Measurements from ENCODE around the gene TAS2R40.

TAS2R40 gene

DNA sequence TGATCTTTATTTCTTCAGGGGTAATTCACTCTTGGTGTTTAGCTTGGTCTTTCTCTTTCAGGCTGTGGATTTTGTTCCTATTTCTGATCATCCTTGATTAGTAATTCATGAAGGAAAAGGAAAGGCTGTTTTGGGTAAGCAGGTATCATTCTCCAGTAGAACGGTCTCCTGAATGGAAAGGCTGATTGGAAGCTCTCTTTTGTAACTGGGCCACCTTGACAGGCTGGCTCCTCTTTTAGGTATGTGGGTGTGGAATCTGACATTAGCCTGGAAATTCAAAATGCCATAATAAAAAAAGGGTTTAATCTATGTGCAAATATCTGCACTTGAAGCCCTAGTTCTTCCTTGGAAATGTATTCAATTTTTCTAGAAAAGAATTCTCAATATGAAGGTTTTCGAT, 19.7 kb upstream of the TAS2R40 start:
- H3K4me3 ChIP-seq (replicated peaks; ENCODE audit: insufficient read depth, low read length): no peak overlapping the region
- H3K27ac ChIP-seq (replicated peaks): no peak overlapping the region
- DNase-seq (ENCODE audit: low read depth in 1 of 2, low spot score in 1 of 2): no peak
- TF ChIP-seq, protein P1, sequence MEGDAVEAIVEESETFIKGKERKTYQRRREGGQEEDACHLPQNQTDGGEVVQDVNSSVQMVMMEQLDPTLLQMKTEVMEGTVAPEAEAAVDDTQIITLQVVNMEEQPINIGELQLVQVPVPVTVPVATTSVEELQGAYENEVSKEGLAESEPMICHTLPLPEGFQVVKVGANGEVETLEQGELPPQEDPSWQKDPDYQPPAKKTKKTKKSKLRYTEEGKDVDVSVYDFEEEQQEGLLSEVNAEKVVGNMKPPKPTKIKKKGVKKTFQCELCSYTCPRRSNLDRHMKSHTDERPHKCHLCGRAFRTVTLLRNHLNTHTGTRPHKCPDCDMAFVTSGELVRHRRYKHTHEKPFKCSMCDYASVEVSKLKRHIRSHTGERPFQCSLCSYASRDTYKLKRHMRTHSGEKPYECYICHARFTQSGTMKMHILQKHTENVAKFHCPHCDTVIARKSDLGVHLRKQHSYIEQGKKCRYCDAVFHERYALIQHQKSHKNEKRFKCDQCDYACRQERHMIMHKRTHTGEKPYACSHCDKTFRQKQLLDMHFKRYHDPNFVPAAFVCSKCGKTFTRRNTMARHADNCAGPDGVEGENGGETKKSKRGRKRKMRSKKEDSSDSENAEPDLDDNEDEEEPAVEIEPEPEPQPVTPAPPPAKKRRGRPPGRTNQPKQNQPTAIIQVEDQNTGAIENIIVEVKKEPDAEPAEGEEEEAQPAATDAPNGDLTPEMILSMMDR (IDR thresholded peaks at IDR 0.05; ENCODE audit: insufficient read depth, low read length): no peak
- TF ChIP-seq, protein P2, sequence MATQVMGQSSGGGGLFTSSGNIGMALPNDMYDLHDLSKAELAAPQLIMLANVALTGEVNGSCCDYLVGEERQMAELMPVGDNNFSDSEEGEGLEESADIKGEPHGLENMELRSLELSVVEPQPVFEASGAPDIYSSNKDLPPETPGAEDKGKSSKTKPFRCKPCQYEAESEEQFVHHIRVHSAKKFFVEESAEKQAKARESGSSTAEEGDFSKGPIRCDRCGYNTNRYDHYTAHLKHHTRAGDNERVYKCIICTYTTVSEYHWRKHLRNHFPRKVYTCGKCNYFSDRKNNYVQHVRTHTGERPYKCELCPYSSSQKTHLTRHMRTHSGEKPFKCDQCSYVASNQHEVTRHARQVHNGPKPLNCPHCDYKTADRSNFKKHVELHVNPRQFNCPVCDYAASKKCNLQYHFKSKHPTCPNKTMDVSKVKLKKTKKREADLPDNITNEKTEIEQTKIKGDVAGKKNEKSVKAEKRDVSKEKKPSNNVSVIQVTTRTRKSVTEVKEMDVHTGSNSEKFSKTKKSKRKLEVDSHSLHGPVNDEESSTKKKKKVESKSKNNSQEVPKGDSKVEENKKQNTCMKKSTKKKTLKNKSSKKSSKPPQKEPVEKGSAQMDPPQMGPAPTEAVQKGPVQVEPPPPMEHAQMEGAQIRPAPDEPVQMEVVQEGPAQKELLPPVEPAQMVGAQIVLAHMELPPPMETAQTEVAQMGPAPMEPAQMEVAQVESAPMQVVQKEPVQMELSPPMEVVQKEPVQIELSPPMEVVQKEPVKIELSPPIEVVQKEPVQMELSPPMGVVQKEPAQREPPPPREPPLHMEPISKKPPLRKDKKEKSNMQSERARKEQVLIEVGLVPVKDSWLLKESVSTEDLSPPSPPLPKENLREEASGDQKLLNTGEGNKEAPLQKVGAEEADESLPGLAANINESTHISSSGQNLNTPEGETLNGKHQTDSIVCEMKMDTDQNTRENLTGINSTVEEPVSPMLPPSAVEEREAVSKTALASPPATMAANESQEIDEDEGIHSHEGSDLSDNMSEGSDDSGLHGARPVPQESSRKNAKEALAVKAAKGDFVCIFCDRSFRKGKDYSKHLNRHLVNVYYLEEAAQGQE (IDR thresholded peaks at IDR 0.05; ENCODE audit: insufficient replicate concordance, low read depth): no peak
- TF ChIP-seq POLR2AphosphoS5 (IDR thresholded peaks at IDR 0.05; ENCODE audit: low read depth) (no peak), GABPA (IDR thresholded peaks at IDR 0.05; ENCODE audit: low read depth) (no peak)
- no peaks in the 10 kb centered on the region for H3K27me3 ChIP-seq (ENCODE audit: insufficient read depth, poor library complexity, severe bottlenecking)

DNA sequence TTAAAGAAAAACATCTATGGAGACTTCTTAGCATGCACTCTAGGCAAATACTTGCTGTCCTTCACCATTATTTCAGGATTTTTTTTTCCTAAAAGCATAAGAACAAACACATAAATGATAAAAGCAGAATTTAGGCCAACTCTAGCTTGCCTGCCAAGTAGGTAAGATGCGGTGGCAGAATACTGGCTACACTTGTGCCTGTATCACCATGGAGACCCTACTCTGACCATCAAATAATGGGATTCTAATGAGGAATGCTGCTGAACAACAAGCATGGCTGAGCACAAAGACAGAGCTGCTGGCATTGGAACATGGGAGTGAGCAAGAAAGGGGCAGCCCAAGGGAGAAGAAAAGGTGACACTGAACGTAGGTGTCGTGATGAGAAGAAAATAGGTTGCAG, 18.5 kb upstream of the TAS2R40 start:
- TF ChIP-seq, protein P2 (IDR thresholded peaks at IDR 0.05; ENCODE audit: insufficient replicate concordance, low read depth): no peak
- TF ChIP-seq GABPA (IDR thresholded peaks at IDR 0.05; ENCODE audit: low read depth) (no peak), POLR2AphosphoS5 (IDR thresholded peaks at IDR 0.05; ENCODE audit: low read depth) (no peak), SPI1 (IDR thresholded peaks at IDR 0.05; ENCODE audit: borderline replicate concordance, low read depth) (no peak)
- TF ChIP-seq, protein P1 (IDR thresholded peaks at IDR 0.05; ENCODE audit: insufficient read depth, low read length): no peak
- Histone ChIP-seq H3K4me3 (replicated peaks; ENCODE audit: insufficient read depth, low read length) (no peak overlapping the region), H3K27ac (replicated peaks) (no peak overlapping the region), H3K27me3 (ENCODE audit: insufficient read depth, poor library complexity, severe bottlenecking) (no peaks in the 10 kb centered on the region)
- DNase-seq (ENCODE audit: low read depth in 1 of 2, low spot score in 1 of 2): no peak

DNA sequence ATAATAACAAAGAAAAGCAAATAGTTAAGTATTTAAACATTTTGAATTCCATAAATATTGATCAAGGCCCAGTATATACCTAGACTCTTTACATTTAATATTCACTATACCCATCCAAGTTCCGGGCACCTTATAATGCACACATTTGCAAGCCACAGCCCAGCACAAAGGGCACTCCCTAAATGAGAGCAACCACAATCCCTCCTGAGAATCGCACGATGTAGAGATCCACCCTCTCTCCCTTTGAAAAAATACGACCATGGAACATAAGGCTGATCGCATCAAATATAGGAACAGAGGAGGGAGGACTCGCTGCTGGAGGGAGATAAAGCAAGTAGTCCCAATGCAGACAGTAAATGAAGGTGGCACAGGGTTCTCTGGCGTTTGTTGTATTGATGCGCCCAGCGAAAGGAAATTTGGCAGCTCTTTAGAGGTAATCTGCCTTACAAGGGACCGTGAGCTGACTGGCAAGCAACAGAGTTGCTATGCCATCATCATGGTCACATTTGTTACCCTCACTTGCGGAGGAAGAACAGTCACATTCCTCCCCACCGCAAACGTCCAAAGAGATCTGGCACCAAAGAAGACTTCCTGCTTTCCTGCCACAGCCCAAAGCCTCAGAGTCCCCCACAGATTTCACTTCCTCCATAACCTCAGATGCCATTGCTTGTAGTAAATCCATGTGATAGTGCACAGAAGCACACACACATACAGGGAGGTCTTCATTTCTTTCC, 16.1 kb upstream of the TAS2R40 start:
- no peak overlapping the region for H3K4me3 ChIP-seq (replicated peaks; ENCODE audit: insufficient read depth, low read length)
- DNase-seq (ENCODE audit: low read depth in 1 of 2, low spot score in 1 of 2): peak; percentile 68 to 91
- peak overlapping the region; percentile 70 for H3K27ac ChIP-seq (replicated peaks)
- no peaks in the 10 kb centered on the region for H3K27me3 ChIP-seq (ENCODE audit: insufficient read depth, poor library complexity, severe bottlenecking)
- TF ChIP-seq, protein P1 (IDR thresholded peaks at IDR 0.05; ENCODE audit: insufficient read depth, low read length): no peak
- TF ChIP-seq POLR2AphosphoS5 (IDR thresholded peaks at IDR 0.05; ENCODE audit: low read depth) (peak; percentile 92), SPI1 (IDR thresholded peaks at IDR 0.05; ENCODE audit: borderline replicate concordance, low read depth) (peak; percentile 96), GABPA (IDR thresholded peaks at IDR 0.05; ENCODE audit: low read depth) (no peak)
- TF ChIP-seq, protein P2 (IDR thresholded peaks at IDR 0.05; ENCODE audit: insufficient replicate concordance, low read depth): no peak
